Upper lobe of right lung (tissue), 1 donor: ENCODE data around the gene TNK2. TPM values are rescaled to one million over a fixed set of nuclear protein-coding genes. Genes with fewer than 3 reads are reported as not detected.
A peak's percentile ranks its signal among the peaks of the same experiment; 100 is the strongest.

ENCODE experiments used
- ATAC-seq: fragments of 200-7000 bp; cut with Tn5 transposase; one replicate; pipeline ENCODE4 v1.9.1; 2020; ENCODE audit warnings: mild to moderate bottlenecking, moderate library complexity
- DNase-seq: peaks from one replicate; pipeline ENCODE4 v3.0.0-alpha.2; 2020
- H3K27ac ChIP-seq: fragments of 200-600 bp; one replicate; pipeline ENCODE4 v1.8.0; 2022
- H3K27me3 ChIP-seq: fragments of 200-600 bp; one replicate; pipeline ENCODE4 v1.8.0; 2022; ENCODE audit warnings: mild to moderate bottlenecking
- H3K36me3 ChIP-seq: fragments of 200-600 bp; one replicate; pipeline ENCODE4 v1.8.0; 2022
- H3K4me1 ChIP-seq: fragments of 200-600 bp; one replicate; pipeline ENCODE4 v1.8.0; 2022
- H3K4me3 ChIP-seq: fragments of 200-600 bp; one replicate; pipeline ENCODE4 v1.8.0; 2022; ENCODE audit warnings: mild to moderate bottlenecking
- H3K9me3 ChIP-seq: fragments of 200-600 bp; one replicate; pipeline ENCODE4 v1.8.0; 2022
- CTCF ChIP-seq: fragments of 200-600 bp; IDR thresholded peaks from one replicate; pipeline ENCODE4 v1.8.0; 2022; ENCODE audit warnings: antibody characterized with exemption
- intact Hi-C: fragments of 100-400 bp; cut with DNase I; formaldehyde crosslinking; loops from one replicate; pipeline ENCODE4 v1.11.0; 2022
- total RNA-seq: library from RNA; stranded (reverse); fragmentation: NEBNext Ultra II Directional; extraction: Animal tissue kit (Norgen Biotek cat#: 25700); gene quantifications from one replicate; pipeline ENCODE4 v1.2.1, GENCODE V29; 2021
- donor health status: DM: no; HTN: yes; CAD: no; lungs with severe emphysema.

Gene TNK2
- total RNA-seq, 1 donor from 2014 or later: 58.8 TPM

GRCh38 chr3:195835791-195836190, 72.6 kb downstream of the TNK2 start:
- no peak for ATAC-seq
- no peak for DNase-seq
- Histone ChIP-seq H3K4me3 (no peak overlapping the region), H3K27ac (no peak overlapping the region), H3K9me3 (no peaks in the 10 kb centered on the region), H3K27me3 (no peaks in the 10 kb centered on the region), H3K36me3 (no peaks in the 10 kb centered on the region), H3K4me1 (no peaks in the 10 kb centered on the region)
- intact Hi-C loops: no loop called here
- TF ChIP-seq CTCF: no peak

- intact Hi-C loops: no loop called here
- Histone ChIP-seq H3K9me3 (no peaks in the 10 kb centered on the region), H3K36me3 (no peaks in the 10 kb centered on the region), H3K4me3 (no peak overlapping the region), H3K4me1 (no peaks in the 10 kb centered on the region), H3K27me3 (no peaks in the 10 kb centered on the region), H3K27ac (no peak overlapping the region)
- DNase-seq (no peak), ATAC-seq (no peak)
- TF ChIP-seq CTCF: no peak
These were observed 73.4 kb downstream of the TNK2 start for GRCh38 chr3:195834675-195835583.

- no peak for TF ChIP-seq CTCF
- H3K9me3 ChIP-seq: no peaks in the 10 kb centered on the region
- H3K4me1 ChIP-seq: no peaks in the 10 kb centered on the region
- no peaks in the 10 kb centered on the region for H3K36me3 ChIP-seq
- DNase-seq: peak; percentile 80
- no peak overlapping the region for H3K4me3 ChIP-seq
- H3K27ac ChIP-seq: no peak overlapping the region
- no peaks in the 10 kb centered on the region for H3K27me3 ChIP-seq
- intact Hi-C loops: no loop called here
- peak; percentile 74 for ATAC-seq
These were observed 78.5 kb downstream of the TNK2 start for GRCh38 chr3:195829897-195830254.

GRCh38 chr3:195828762-195829161, 79.6 kb downstream of the TNK2 start:
- no peaks in the 10 kb centered on the region for H3K4me1 ChIP-seq
- no peaks in the 10 kb centered on the region for H3K27me3 ChIP-seq
- ATAC-seq (no peak), DNase-seq (no peak)
- TF ChIP-seq CTCF: no peak
- intact Hi-C loops: no loop called here
- no peak overlapping the region for H3K27ac ChIP-seq
- H3K9me3 ChIP-seq: no peaks in the 10 kb centered on the region
- H3K36me3 ChIP-seq: no peaks in the 10 kb centered on the region
- H3K4me3 ChIP-seq: no peak overlapping the region

- H3K4me1 ChIP-seq: no peaks in the 10 kb centered on the region
- H3K9me3 ChIP-seq: no peaks in the 10 kb centered on the region
- DNase-seq (no peak), ATAC-seq (no peak)
- H3K4me3 ChIP-seq: no peak overlapping the region
- intact Hi-C loops: no loop called here
- H3K27me3 ChIP-seq: no peaks in the 10 kb centered on the region
- H3K36me3 ChIP-seq: no peaks in the 10 kb centered on the region
- TF ChIP-seq CTCF: no peak
- H3K27ac ChIP-seq: no peak overlapping the region
These were observed 82.2 kb downstream of the TNK2 start for GRCh38 chr3:195825857-195826804.
